ENCODE measurements around the gene ZNFX1.
A peak's percentile ranks its signal among the peaks of the same experiment; 100 is the strongest.
"Not testable (repeated sequence)": the region's sequence is repeated elsewhere in the genome, so short reads cannot be mapped to it uniquely, and the experiment has no call there.

ZNFX1 gene

DNA sequence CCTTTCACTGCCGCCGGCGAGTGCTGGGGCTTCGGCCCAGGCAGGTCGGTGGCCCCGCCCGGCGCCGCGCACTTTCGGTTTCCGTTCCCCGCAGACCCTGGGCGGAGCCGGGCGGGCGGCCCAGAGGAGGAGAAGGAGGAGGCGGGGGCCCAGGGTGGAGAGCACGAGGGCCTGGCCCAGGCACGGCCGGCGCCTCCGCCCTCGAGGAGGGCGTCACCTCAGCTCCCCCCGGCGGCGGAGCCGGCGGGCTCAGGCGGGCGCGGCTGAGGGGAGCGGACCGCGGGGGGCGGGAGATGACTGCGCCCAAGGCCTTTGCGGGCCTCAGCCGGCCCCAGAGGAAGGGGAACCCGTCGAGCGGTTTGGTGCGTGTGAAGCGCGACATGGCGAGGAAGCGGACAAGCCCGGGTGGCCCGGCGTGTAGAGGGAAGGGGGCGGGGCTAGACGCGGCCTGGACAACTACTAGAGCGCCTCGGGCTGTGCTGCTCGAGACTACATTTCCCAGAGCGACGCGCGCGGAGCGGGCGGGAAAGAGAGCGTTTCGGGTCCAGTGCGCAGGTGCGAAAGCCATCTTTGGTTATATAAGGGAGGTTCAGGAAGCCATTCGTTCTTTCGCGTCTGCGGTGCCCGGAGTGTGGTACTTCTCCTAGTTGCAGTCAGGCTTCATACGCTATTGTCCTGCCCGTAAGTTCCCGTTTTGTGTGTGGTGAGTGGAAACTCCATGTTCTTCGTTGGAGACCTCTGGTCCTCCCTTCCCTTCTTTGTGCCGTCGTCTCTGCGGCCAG lies at the start of gene ZNFX1:
TSS of gene ZNFX1 (minus strand) at position 22 of the 782 bp plus-strand sequence. CDS start 2,218 bp downstream, outside the sequence.
- peak; percentile 98 for DNase-seq (ENCODE audit: low spot score)

- no peak for DNase-seq (ENCODE audit: low spot score)
Measured at GRCh38 chr20:49326026-49326425, 48.2 kb upstream of the ZNFX1 start.

GRCh38 chr20:49324306-49324705 lies 46.4 kb upstream of the ZNFX1 start:
- DNase-seq (ENCODE audit: low spot score) = no peak

GRCh38 chr20:49323622-49324238 lies 45.9 kb upstream of the ZNFX1 start:
- peak; percentile 41 for DNase-seq (ENCODE audit: low spot score)

- DNase-seq (ENCODE audit: low spot score) = no peak
Measured at GRCh38 chr20:49320460-49320859, 42.6 kb upstream of the ZNFX1 start.

GRCh38 chr20:49319208-49319809 lies 41.5 kb upstream of the ZNFX1 start:
- no peak for DNase-seq (ENCODE audit: low spot score)

GRCh38 chr20:49318430-49319207 lies 40.8 kb upstream of the ZNFX1 start:
- no peak for DNase-seq (ENCODE audit: low spot score)

GRCh38 chr20:49318091-49318429 lies 40.2 kb upstream of the ZNFX1 start:
- no peak for DNase-seq (ENCODE audit: low spot score)

DNA sequence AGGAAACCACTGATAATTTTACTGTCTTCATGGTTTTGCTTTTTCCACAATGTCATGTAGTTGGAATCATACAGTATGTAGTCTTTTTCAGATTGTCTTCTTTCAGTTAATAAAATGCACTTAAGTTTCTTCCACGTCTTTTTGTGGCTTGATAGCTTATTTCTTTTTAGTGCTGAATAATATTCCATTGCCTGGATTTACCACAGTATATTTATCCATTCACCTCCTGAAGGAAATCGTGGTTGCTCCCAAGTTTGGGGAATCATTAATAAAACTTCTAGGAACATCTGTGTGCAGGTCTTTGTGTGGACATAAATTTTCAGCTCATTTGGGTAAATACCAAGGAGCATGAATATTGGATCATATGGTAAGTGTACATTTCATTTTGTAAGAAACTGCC lies 38.8 kb upstream of the ZNFX1 start:
- DNase-seq (ENCODE audit: low spot score) = no peak

DNA sequence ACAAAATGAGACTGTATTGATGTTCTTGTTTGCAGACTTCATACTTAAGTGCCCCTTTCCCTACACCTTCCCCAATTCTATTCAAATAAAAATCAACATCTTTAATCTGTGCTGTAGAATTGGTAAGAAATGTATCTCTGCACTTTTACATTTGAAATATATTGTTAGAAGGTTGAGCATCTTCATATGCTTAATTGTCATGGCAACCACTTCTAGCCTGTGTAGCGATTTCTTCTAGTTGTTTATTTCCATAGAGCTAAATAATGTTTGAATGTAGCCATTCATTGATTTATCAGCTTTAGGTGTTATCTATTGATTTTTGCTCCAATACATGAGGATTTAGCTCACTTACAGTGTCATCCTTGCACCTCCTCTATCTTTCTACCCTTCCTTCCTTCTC lies 37.7 kb upstream of the ZNFX1 start:
- no peak for DNase-seq (ENCODE audit: low spot score)

DNA sequence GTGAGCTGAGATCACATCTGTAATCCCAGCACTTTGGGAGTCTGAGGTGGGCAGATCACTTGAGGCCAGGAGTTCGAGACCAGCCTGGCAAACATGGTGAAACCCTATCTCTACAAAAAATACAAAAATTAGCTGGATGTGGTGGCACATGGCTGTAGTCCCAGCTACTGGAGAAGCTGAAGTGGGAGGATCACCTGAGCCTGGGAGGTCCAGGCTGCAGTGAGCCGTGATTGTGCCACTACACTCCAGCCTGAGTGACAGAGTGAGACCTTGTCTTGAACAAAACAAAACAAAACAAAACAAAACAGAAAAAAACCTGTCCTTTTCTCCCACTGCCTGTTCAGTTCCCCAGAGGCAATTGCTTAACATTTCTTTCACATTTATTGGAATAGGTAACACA lies 36.2 kb upstream of the ZNFX1 start:
- not testable (repeated sequence) for DNase-seq (ENCODE audit: low spot score)

GRCh38 chr20:49313283-49313682 lies 35.4 kb upstream of the ZNFX1 start:
- DNase-seq (ENCODE audit: low spot score) = peak; percentile 51

- no peak for DNase-seq (ENCODE audit: low spot score)
Measured at GRCh38 chr20:49312661-49313060, 34.8 kb upstream of the ZNFX1 start.

- no peak for DNase-seq (ENCODE audit: low spot score)
Measured at GRCh38 chr20:49310705-49311104, 32.8 kb upstream of the ZNFX1 start.

DNA sequence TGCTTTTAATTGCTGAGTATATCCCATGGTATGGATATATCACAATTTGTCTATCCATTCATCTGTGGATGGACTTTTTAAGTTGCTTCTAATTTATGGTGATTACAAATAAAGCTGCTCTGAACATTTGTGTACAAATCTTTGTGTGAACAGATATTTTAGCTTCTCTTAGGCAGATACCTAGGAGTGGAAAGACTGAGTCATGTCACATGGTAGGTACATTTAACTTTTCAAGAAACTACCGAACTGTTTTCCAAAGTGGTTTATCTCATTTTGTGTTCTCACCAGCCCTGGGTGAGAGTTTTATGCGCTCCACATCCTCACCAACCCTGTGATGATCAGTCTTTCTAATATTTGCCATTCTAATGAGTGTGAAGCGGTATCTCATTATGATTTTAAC lies 31.0 kb upstream of the ZNFX1 start:
- DNase-seq (ENCODE audit: low spot score) = no peak

GRCh38 chr20:49306903-49307620 lies 29.2 kb upstream of the ZNFX1 start:
- no peak for DNase-seq (ENCODE audit: low spot score)

DNA sequence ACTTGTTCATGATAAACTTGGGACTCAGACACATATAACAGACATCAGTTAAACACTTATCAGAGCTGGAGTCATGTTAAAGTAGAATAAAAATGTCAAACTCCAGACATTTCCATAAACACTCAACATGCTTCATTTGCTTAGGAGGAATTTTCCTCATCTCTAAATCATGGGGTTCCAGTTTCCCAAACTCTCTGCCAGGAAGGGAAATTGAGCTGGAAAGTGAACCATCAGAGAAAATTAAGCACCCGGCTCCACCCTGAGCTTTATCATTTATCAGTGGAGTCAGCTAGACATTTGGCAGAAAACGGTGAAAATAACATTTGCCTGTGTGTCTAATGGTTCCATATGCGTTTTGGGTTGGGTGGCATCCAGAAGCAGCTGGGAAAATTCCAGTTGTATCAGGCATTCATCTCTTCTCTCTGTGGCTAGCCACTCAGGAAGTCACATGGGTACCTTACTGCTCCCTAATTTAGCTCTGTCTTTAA lies 25.3 kb upstream of the ZNFX1 start:
- no peak for DNase-seq (ENCODE audit: low spot score)

- no peak for DNase-seq (ENCODE audit: low spot score)
Measured at GRCh38 chr20:49297605-49298530, 20.0 kb upstream of the ZNFX1 start.

DNA sequence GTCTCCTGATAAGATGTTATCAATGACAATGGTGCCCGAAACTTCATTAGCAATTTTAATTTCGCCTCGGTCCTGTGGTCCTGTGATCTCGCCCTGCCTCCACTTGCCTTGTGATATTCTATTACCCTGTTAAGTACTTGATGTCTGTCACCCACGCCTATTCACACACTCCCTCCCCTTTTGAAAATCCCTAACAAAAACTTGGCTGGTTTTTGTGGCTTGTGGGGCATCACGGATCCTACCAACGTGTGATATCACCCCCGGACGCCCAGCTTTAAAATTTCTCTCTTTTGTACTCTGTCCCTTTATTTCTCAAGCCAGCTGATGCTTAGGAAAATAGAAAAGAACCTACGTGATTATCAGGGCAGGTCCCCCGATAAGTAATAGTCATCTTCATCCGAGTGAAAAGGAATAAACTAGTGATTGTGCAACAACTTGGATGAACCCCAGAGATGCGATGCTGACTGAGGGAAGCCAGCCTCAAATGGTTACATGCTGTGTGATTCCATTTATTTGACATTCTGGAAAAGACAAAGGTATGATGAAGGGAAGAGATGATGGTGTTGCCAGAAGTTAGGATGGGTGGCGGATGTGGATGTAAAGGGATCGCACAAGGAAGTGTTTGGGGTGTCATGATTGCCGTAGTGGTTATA lies 16.3 kb upstream of the ZNFX1 start:
- not testable (repeated sequence) for DNase-seq (ENCODE audit: low spot score)

DNA sequence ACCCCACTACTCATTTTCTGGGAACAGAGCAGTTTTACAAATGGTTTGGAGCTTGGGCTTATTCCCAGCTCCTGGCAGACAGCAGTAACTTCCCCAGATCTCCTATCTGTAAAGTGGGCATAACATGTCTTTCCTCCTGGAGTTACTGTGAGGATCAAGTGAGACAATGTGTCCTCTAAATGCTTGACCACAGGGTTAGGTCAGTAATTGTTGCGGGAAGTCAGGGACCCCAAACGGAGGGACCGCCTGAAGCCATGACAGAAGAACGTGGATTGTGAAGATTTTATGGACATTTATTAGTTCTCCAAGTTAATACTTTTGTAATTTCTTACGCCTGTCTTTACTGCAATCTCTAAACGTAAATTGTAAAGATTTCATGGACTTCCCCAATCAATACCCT lies 15.3 kb upstream of the ZNFX1 start:
- DNase-seq (ENCODE audit: low spot score) = no peak

All from pons (tissue), 1 donor.